ENCODE measurements around the gene SHISA5. TPM values are rescaled to one million over a fixed set of nuclear protein-coding genes. Genes with fewer than 3 reads are reported as not detected.

SHISA5 gene
- total RNA-seq, 4 donors from 2014 or later = 60.1 to 98.0 (median 87.3) TPM

GRCh38 chr3:48425281-48425812, 78.6 kb downstream of the SHISA5 start:
- peak overlapping the region; percentile 93 for H3K4me3 ChIP-seq
- 37% methylated on average over 11 of the region's 13 CpGs for WGBS

DNA sequence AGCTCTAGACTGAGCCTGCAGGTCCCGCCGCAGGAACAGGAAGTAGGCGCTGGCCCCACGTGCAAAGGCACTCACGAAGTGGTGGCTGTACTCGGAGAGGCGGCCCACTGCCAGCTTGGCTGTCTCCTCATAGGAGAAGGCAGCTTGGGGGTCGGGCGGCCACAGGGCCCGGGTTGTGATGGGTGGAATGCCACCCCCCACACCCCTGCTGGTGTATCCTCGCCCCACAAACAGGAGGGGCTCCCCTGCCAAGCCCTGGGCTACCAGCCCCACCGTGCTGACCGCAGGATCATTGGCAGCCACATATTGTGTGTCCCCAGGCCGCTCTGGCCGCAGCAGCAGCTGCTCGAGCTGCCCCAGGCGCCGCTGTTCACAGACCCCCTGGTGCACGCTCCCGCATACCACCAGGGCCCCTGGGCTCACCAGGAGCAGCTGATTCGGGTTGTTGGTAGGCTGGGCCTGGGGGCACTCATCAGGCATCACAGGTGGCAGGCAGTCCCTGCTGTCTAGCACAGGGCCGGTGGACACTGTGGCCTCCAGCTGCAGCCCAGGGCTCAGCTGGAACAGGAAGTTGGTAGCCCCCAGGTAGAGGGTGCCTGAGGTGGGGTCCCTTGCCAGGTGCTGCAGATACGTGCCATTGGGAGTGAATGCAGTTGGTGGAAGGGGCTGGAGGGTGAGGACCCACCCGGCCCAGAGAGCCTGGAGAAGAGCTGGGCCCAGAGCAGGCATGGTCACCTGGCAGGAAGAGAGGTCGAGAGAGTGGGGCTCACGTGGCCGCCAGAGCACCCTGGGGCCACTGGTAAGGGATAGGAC, 79.9 kb downstream of the SHISA5 start:
- 77% methylated on average over 11 of the region's 27 CpGs for WGBS
- Histone ChIP-seq H3K27me3 (no peaks in the 10 kb centered on the region), H3K36me3 (peaks cover 45% of the 10 kb centered on the region), H3K9me3 (no peaks in the 10 kb centered on the region), H3K4me3 (no peak overlapping the region), H3K27ac (no peak overlapping the region), H3K4me1 (peaks cover 71% of the 10 kb centered on the region)
- no peak for DNase-seq (ENCODE audit: low spot score in 2 of 2)
- TF ChIP-seq EP300 (IDR thresholded peaks at IDR 0.05) (no peak), POLR2AphosphoS5 (IDR thresholded peaks at IDR 0.05) (no peak), POLR2A (IDR thresholded peaks at IDR 0.05) (no peak), CTCF (IDR thresholded peaks at IDR 0.05) (no peak)

More at GRCh38 chr3:48425281-48425812, 78.6 kb downstream of the SHISA5 start:
- H3K27ac ChIP-seq = peak overlapping the region; percentile 38
- H3K27me3 ChIP-seq = no peaks in the 10 kb centered on the region
- H3K4me1 ChIP-seq = peaks cover 78% of the 10 kb centered on the region
- H3K36me3 ChIP-seq = peaks cover 32% of the 10 kb centered on the region
- DNase-seq (ENCODE audit: low spot score in 2 of 2) = no peak
- TF ChIP-seq POLR2A (IDR thresholded peaks at IDR 0.05) (no peak), EP300 (IDR thresholded peaks at IDR 0.05) (no peak), CTCF (IDR thresholded peaks at IDR 0.05) (no peak), POLR2AphosphoS5 (IDR thresholded peaks at IDR 0.05) (no peak)
- no peaks in the 10 kb centered on the region for H3K9me3 ChIP-seq

GRCh38 chr3:48423241-48423882, 80.6 kb downstream of the SHISA5 start:
- TF ChIP-seq POLR2AphosphoS5 (IDR thresholded peaks at IDR 0.05) (no peak), CTCF (IDR thresholded peaks at IDR 0.05) (no peak), POLR2A (IDR thresholded peaks at IDR 0.05) (no peak), EP300 (IDR thresholded peaks at IDR 0.05) (no peak)
- H3K4me1 ChIP-seq = peaks cover 66% of the 10 kb centered on the region
- no peak overlapping the region for H3K4me3 ChIP-seq
- no peak overlapping the region for H3K27ac ChIP-seq
- 88% methylated on average over 10 of the region's 25 CpGs for WGBS
- H3K27me3 ChIP-seq = no peaks in the 10 kb centered on the region
- H3K9me3 ChIP-seq = no peaks in the 10 kb centered on the region
- peaks cover 52% of the 10 kb centered on the region for H3K36me3 ChIP-seq
- DNase-seq (ENCODE audit: low spot score in 2 of 2) = no peak

DNA sequence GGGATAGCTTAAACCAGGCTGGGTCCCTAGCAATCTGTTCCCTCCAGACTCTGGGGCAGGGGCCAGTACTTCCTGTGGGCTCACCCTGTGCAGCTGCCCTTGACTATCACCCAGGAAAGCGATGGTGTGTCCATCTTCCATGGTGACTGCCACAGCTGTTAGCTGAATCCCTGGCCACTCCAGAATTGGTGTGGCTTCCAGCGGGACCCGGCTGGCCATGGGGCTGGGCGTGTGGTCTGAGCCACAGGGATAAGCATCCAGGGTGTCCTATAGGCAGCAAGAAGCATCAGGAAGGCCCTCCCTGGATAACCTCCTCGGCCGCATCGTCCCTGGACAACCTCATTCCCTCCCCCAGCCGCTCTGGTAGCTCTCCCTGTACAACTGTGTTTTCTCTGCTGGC, 81.3 kb downstream of the SHISA5 start:
- Histone ChIP-seq H3K4me1 (peaks cover 60% of the 10 kb centered on the region), H3K27ac (no peak overlapping the region), H3K9me3 (no peaks in the 10 kb centered on the region), H3K36me3 (peaks cover 59% of the 10 kb centered on the region), H3K4me3 (no peak overlapping the region), H3K27me3 (no peaks in the 10 kb centered on the region)
- no peak for DNase-seq (ENCODE audit: low spot score in 2 of 2)
- WGBS = 79% methylated on average over 7 of the region's 8 CpGs
- no peak for TF ChIP-seq CTCF (IDR thresholded peaks at IDR 0.05)
- TF ChIP-seq POLR2A (IDR thresholded peaks at IDR 0.05) = no peak
- TF ChIP-seq EP300 (IDR thresholded peaks at IDR 0.05) = no peak
- TF ChIP-seq POLR2AphosphoS5 (IDR thresholded peaks at IDR 0.05) = no peak

GRCh38 chr3:48422272-48422671, 81.7 kb downstream of the SHISA5 start:
- H3K27ac ChIP-seq = no peak overlapping the region
- no peaks in the 10 kb centered on the region for H3K9me3 ChIP-seq
- peaks cover 56% of the 10 kb centered on the region for H3K4me1 ChIP-seq
- DNase-seq (ENCODE audit: low spot score in 2 of 2) = no peak
- TF ChIP-seq CTCF (IDR thresholded peaks at IDR 0.05) (no peak), POLR2A (IDR thresholded peaks at IDR 0.05) (no peak), EP300 (IDR thresholded peaks at IDR 0.05) (no peak), POLR2AphosphoS5 (IDR thresholded peaks at IDR 0.05) (no peak)
- peaks cover 63% of the 10 kb centered on the region for H3K36me3 ChIP-seq
- H3K4me3 ChIP-seq = no peak overlapping the region
- 80% methylated on average over 2 of the region's 3 CpGs for WGBS
- no peaks in the 10 kb centered on the region for H3K27me3 ChIP-seq
